Osteocyte (in vitro differentiated cells): ENCODE results near the gene C6orf89. TPM values are rescaled to one million over a fixed set of nuclear protein-coding genes. Genes with fewer than 3 reads are reported as not detected.
"Not testable (repeated sequence)": the region's sequence is repeated elsewhere in the genome, so short reads cannot be mapped to it uniquely, and the experiment has no call there.

Experiments used
- DNase-seq: peaks from one replicate; pipeline ENCODE4 v3.0.0; 2021; ENCODE audit warnings: mixed read lengths; ENCODE audit not compliant: unreplicated experiment; ENCODE audit errors: extremely low spot score
- H3K27ac Mint-ChIP-seq: one replicate; pipeline ENCODE4 v1.8.0; 2021; ENCODE audit warnings: mild to moderate bottlenecking, mixed read lengths; ENCODE audit not compliant: unreplicated experiment
- H3K27me3 Mint-ChIP-seq: one replicate; pipeline ENCODE4 v1.8.0; 2021; ENCODE audit warnings: mixed read lengths; ENCODE audit not compliant: unreplicated experiment
- H3K36me3 Mint-ChIP-seq: one replicate; pipeline ENCODE4 v1.8.0; 2021; ENCODE audit warnings: mixed read lengths; ENCODE audit not compliant: unreplicated experiment
- H3K4me1 Mint-ChIP-seq: one replicate; pipeline ENCODE4 v1.8.0; 2021; ENCODE audit warnings: mixed read lengths; ENCODE audit not compliant: unreplicated experiment
- H3K4me3 Mint-ChIP-seq: one replicate; pipeline ENCODE4 v1.8.0; 2021; ENCODE audit warnings: mild to moderate bottlenecking, moderate library complexity, mixed read lengths; ENCODE audit not compliant: unreplicated experiment
- H3K9me3 Mint-ChIP-seq: one replicate; pipeline ENCODE4 v1.8.0; 2021; ENCODE audit warnings: mixed read lengths; ENCODE audit not compliant: unreplicated experiment
- total RNA-seq: library from RNA; stranded (reverse); gene quantifications from 2 replicates; pipeline ENCODE4 v1.2.1, GENCODE V29; 2021
- TF ChIP-seq, protein P1 (sequence below): fragments of 200-600 bp; sonication (generic); IDR thresholded peaks from 2 replicates; pipeline ENCODE4 v1.5.0; 2021; ENCODE audit warnings: antibody characterized with exemption, mild to moderate bottlenecking, moderate library complexity

Gene C6orf89
- total RNA-seq, 1 donor from 2014 or later, result 71.2 TPM

DNA sequence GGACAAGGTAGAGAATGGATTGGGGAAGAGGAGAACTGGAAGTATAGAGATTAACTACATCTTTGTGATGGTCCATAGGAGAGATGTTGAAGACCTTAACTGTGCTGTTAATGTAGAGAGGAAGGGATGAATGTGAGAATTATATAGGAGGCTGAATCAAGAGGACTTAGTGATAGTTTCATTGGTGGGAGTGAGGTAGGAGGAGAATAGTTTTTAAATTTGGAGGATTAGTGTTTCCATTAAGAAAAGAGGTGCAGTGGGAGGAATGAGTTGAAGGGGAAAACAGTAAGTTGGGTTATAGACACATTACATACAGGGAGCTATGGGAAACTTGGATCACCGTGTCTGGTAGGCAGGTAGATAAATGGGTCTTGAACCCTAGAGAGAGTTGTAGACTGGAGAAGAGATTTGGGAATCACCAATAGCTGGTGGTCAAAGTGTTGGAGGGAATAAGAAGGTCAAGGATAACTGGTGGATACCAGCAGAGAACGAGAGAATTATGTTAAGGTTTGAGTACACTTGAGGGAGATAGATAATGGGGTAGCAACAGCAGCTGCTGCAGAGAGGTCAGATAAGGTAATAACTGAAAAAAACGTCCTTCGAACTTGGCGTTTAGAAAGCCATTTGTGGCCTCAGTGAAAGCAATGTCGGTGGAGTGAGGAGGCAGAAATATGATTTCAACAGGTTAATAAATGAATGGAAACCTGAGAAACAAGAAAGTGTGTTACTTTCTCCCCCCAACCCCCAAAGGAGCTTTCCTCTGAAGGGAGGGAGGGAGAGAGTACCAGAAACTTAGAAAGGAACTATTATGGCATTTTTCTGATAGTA lies 3.1 kb downstream of the C6orf89 start:
- DNase-seq, result no peak
- Mint-ChIP-seq H3K36me3 (peaks cover 7% of the 10 kb centered on the region), H3K27me3 (no peaks in the 10 kb centered on the region), H3K27ac (no peak overlapping the region), H3K9me3 (no peaks in the 10 kb centered on the region), H3K4me3 (no peak overlapping the region), H3K4me1 (peaks cover 28% of the 10 kb centered on the region)
- TF ChIP-seq, protein P1, sequence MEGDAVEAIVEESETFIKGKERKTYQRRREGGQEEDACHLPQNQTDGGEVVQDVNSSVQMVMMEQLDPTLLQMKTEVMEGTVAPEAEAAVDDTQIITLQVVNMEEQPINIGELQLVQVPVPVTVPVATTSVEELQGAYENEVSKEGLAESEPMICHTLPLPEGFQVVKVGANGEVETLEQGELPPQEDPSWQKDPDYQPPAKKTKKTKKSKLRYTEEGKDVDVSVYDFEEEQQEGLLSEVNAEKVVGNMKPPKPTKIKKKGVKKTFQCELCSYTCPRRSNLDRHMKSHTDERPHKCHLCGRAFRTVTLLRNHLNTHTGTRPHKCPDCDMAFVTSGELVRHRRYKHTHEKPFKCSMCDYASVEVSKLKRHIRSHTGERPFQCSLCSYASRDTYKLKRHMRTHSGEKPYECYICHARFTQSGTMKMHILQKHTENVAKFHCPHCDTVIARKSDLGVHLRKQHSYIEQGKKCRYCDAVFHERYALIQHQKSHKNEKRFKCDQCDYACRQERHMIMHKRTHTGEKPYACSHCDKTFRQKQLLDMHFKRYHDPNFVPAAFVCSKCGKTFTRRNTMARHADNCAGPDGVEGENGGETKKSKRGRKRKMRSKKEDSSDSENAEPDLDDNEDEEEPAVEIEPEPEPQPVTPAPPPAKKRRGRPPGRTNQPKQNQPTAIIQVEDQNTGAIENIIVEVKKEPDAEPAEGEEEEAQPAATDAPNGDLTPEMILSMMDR, result no peak

DNA sequence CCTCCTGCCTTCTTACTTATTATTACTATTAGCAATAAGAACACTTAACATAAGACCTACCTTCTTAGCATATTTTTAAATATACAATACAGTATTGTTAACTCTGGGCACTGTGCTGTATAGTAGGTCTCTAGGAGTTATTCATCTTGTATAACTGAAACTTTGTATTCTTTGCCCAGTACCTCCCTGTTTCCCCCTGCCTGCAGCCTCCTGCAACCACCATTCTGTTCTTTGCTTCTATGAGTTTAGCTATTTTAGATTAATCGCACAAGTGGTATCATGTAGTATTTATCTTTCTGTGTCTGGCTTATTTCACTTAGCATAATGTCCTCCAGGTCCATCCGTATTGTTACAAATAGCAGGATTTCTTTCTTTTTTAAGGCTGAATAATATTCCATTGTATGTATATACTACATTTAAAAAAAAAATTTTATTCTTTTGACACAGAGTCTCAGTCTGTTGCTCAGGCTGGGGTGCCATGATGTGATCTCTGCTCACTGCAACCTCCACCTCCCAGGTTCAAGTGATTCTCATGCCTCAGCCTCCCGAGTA lies 4.4 kb downstream of the C6orf89 start:
- Mint-ChIP-seq H3K4me3 (no peak overlapping the region), H3K27me3 (no peaks in the 10 kb centered on the region), H3K36me3 (peaks cover 10% of the 10 kb centered on the region), H3K4me1 (peaks cover 26% of the 10 kb centered on the region), H3K27ac (no peak overlapping the region), H3K9me3 (no peaks in the 10 kb centered on the region)
- DNase-seq, result no peak
- TF ChIP-seq, protein P1, result no peak

DNA sequence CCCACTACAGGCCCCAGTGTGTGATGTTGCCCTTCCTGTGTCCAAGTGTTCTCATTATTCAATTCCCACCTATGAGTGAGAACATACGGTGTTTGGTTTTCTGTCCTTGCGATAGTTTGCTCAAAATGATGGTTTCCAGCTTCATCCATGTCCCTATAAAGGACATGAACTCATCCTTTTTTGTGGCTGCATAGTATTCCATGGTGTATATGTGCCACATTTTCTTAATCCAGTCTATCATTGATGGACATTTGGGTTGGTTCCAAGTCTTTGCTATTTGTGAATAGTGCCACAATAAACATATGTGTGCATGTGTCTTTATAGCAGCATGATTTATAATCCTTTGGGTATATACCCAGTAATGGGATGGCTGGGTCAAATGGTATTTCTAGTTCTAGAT lies 5.4 kb downstream of the C6orf89 start:
- peaks cover 15% of the 10 kb centered on the region for H3K36me3 Mint-ChIP-seq

DNA sequence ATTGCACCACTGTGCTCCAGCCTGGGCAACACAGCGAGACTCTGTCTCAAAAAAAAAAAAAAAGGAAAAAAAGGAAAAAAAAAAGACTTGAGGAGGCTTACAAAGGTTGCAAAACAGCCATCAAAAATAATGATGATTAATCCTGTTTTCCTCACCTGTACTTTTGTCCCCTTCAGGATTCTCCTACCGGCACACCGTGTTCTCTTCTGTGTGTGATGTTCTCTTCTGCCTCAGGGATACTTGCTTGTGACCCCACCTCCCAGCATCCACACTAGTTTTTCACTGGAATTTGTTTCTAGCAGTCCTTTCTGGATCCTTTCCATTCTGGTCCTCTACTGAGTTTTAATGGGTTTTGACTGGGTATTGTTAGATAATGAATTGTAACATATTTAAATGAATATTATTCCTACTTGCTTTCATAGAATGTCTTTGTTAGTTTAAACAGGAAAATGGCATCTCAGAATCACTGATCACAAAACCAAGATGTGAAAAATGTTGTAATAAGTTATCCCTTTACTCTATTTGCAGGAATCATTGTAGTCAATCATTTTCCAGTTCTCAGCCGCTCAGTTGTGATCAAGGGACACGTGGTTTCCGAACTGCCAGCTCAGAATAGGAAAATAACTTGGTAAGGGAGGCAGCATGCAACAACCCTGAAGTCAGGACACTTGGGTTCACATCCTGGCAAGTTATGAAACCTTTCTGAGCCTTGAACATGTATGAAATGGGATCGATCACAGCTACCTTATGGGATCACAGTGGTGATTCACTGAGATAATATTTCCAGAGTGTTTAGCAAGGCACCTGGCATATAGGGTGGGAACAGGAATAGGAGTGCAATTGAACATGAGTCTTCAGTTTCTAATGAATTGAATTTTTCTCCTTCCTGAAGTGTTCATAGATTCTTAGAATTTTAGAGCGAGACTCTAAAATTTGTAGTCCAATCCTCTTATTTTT lies 8.5 kb downstream of the C6orf89 start:
- no peak overlapping the region for H3K4me3 Mint-ChIP-seq
- H3K27ac Mint-ChIP-seq, result no peak overlapping the region
- no peaks in the 10 kb centered on the region for H3K9me3 Mint-ChIP-seq
- peaks cover under 1% of the 10 kb centered on the region for H3K4me1 Mint-ChIP-seq
- no peaks in the 10 kb centered on the region for H3K27me3 Mint-ChIP-seq
- no peak for DNase-seq
- TF ChIP-seq, protein P1, result no peak
- H3K36me3 Mint-ChIP-seq, result peaks cover 20% of the 10 kb centered on the region

More for the DNA sequence above, 5.4 kb downstream of the C6orf89 start:
- not testable (repeated sequence) for DNase-seq, H3K4me3 Mint-ChIP-seq, H3K27ac Mint-ChIP-seq, H3K9me3 Mint-ChIP-seq, H3K27me3 Mint-ChIP-seq
- H3K4me1 Mint-ChIP-seq, result peaks cover 20% of the 10 kb centered on the region

DNA sequence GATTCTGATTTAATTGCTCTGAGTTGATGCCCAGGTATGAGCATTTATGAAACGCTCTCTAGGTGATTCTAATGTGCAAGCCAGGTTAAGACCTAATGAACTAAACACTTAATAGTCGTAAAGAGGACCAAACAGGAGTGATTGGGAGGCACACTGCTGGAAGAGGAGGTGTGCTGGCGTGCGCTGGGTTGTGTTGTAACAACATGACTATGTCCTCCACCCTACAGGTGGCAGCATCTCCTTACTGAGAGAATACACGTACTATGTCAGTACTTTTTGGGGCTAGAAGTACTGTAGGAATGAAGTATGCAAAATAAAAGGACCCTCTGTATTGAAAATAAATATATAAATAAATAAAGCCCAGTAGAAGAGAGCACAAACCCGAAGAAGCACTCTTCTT lies 11.9 kb downstream of the C6orf89 start:
- TF ChIP-seq, protein P1, result peak; percentile 41

More for the DNA sequence above, 11.9 kb downstream of the C6orf89 start:
- Mint-ChIP-seq H3K4me1 (no peaks in the 10 kb centered on the region), H3K27me3 (no peaks in the 10 kb centered on the region), H3K9me3 (no peaks in the 10 kb centered on the region), H3K36me3 (peaks cover 22% of the 10 kb centered on the region), H3K4me3 (no peak overlapping the region), H3K27ac (no peak overlapping the region)
- DNase-seq, result no peak
